ENCODE data around the gene MAP4K1.

DNA sequence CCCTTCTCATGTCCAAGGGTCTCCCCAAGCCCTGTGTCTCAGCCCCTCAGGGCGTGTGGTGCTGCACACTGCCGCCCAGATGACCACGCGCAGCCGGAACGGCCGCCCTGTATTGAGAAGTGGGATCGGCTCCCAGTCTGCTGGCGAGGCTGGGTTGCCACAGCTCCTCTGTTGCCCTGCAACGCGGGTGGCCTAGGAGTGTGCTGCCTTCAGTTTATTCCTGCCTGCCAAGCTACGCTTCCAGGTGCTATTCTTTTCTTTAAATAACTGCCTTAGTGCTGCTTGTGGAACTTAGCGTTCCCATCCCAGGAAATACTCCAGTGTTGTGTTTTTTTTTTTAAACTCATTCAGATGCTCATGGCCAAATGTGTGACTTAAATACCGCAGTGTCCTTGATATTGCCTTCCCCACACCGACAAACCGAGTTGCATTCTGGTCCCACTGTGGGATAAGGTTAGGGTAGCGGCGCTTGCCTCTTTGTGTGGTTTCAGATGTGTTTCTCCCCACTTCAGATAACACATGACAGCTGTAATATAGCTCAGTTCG is 46.3 kb upstream of the MAP4K1 start:
- no peak for TF ChIP-seq POLR2AphosphoS5 (IDR thresholded peaks at IDR 0.05; ENCODE audit: low read depth, low read length)
- no peak for TF ChIP-seq SIN3A (IDR thresholded peaks at IDR 0.05; ENCODE audit: borderline replicate concordance, insufficient read depth, low read length)
- TF ChIP-seq TAF1 (IDR thresholded peaks at IDR 0.05; ENCODE audit: borderline replicate concordance, insufficient read depth, low read length) = no peak

All from PFSK-1 (cell line).